GM10266 (cell line): ENCODE results near the gene WSB2.
"Not testable (repeated sequence)": the region's sequence is repeated elsewhere in the genome, so short reads cannot be mapped to it uniquely, and the experiment has no call there.

Experiments
- DNase-seq: peaks from one replicate; pipeline ENCODE4 v3.0.0; 2012; ENCODE audit errors: extremely low spot score
- CTCF ChIP-seq: IDR thresholded peaks from 2 replicates; pipeline ENCODE4 v1.5.1; 2012; ENCODE audit warnings: mild to moderate bottlenecking, low read depth; ENCODE audit not compliant: control insufficient read depth, insufficient read depth; ENCODE audit errors: missing control alignments

Gene WSB2

GRCh38 chr12:118011377-118011776 lies 49.6 kb downstream of the WSB2 start:
- no peak for DNase-seq
- TF ChIP-seq CTCF, result no peak

- no peak for TF ChIP-seq CTCF
- no peak for DNase-seq
Observed at GRCh38 chr12:118010903-118011302, 50.1 kb downstream of the WSB2 start.

- not testable (repeated sequence) for DNase-seq
Observed at GRCh38 chr12:117999806-118000205, 61.2 kb downstream of the WSB2 start.

- TF ChIP-seq CTCF, result no peak
Observed at GRCh38 chr12:117998719-117999118, 62.3 kb downstream of the WSB2 start.

GRCh38 chr12:117994551-117995438 lies 66.2 kb downstream of the WSB2 start:
- TF ChIP-seq CTCF, result no peak
- no peak for DNase-seq

More at GRCh38 chr12:117998719-117999118, 62.3 kb downstream of the WSB2 start:
- DNase-seq, result no peak

- DNase-seq, result no peak
- no peak for TF ChIP-seq CTCF
Observed at GRCh38 chr12:117986705-117987469, 74.1 kb downstream of the WSB2 start.

GRCh38 chr12:117985182-117985581 lies 75.8 kb downstream of the WSB2 start:
- DNase-seq, result no peak
- TF ChIP-seq CTCF, result no peak
